Thoracic aorta (tissue), 2 donors: ENCODE data around the gene SWAP70. TPM values are rescaled to one million over a fixed set of nuclear protein-coding genes. Genes with fewer than 3 reads are reported as not detected.

Experiments
- ATAC-seq: fragments of 150-250 bp; one replicate; pipeline ENCODE4 v1.8.0; 2017; ENCODE audit warnings: low read depth; ENCODE audit not compliant: insufficient number of reproducible peaks, low FRiP score
- DNase-seq: peaks from one replicate; pipeline ENCODE4 v3.0.0-alpha.2; 2020; ENCODE audit warnings: low spot score
- H3K27ac ChIP-seq, 2 donors: fragments of 200-600 bp; sonication (generic); 1 replicate in 1 of 2; 2 replicates in 1 of 2; pipeline ENCODE4 v1.5.1; 2016; ENCODE audit warnings: mild to moderate bottlenecking in 2 of 2, moderate library complexity in 2 of 2
- H3K27me3 ChIP-seq: fragments of 200-600 bp; sonication (generic); replicated peaks from 2 replicates; pipeline ENCODE4 v1.6.0; 2016; ENCODE audit warnings: mild to moderate bottlenecking; ENCODE audit not compliant: insufficient read depth
- H3K36me3 ChIP-seq: fragments of 200-600 bp; sonication (generic); one replicate; pipeline ENCODE4 v1.5.1; 2016
- H3K4me1 ChIP-seq, 2 donors: fragments of 200-600 bp; sonication (generic); 1 replicate in 1 of 2; 2 replicates in 1 of 2; pipeline versions ENCODE4 v1.5.1 to v1.6.0; 2016; ENCODE audit warnings: low read depth in 2 of 2, mild to moderate bottlenecking in 1 of 2; ENCODE audit not compliant: control insufficient read depth in 1 of 2
- H3K4me3 ChIP-seq: fragments of 200-600 bp; sonication (generic); 2 replicates; pipeline ENCODE4 v1.5.1; 2016; ENCODE audit warnings: mild to moderate bottlenecking
- H3K9me3 ChIP-seq: fragments of 200-600 bp; sonication (generic); 2 replicates; pipeline ENCODE4 v1.5.1; 2016
- total RNA-seq, 2 donors: library from RNA; depleted of rRNA; stranded (reverse); fragments of >200 nt; gene quantifications; one replicate each; pipeline versions ENCODE4 v1.1.0 to v1.2.3, GENCODE V29; 2016
- TF ChIP-seq, protein P1 (sequence below): fragments of 200-600 bp; sonication (generic); IDR thresholded peaks from one replicate; pipeline ENCODE4 v1.5.1; 2019; ENCODE audit warnings: antibody characterized with exemption

SWAP70 gene
- total RNA-seq, 2 donors from 2014 or later, result 33.4 to 64.6 TPM

GRCh38 chr11:9625728-9626127 lies 38.1 kb upstream of the SWAP70 start:
- ATAC-seq, result no peak
- Histone ChIP-seq H3K36me3 (no peaks in the 10 kb centered on the region), H3K27ac (no peak overlapping the region)

GRCh38 chr11:9626496-9627394 lies 37.1 kb upstream of the SWAP70 start:
- no peak for DNase-seq
- Histone ChIP-seq H3K27ac (no peak overlapping the region), H3K27me3 (no peaks in the 10 kb centered on the region), H3K36me3 (no peaks in the 10 kb centered on the region), H3K4me3 (no peak overlapping the region), H3K9me3 (no peaks in the 10 kb centered on the region), H3K4me1 (peaks cover 0 to 8% of the 10 kb centered on the region in 2 donors)
- TF ChIP-seq, protein P1, sequence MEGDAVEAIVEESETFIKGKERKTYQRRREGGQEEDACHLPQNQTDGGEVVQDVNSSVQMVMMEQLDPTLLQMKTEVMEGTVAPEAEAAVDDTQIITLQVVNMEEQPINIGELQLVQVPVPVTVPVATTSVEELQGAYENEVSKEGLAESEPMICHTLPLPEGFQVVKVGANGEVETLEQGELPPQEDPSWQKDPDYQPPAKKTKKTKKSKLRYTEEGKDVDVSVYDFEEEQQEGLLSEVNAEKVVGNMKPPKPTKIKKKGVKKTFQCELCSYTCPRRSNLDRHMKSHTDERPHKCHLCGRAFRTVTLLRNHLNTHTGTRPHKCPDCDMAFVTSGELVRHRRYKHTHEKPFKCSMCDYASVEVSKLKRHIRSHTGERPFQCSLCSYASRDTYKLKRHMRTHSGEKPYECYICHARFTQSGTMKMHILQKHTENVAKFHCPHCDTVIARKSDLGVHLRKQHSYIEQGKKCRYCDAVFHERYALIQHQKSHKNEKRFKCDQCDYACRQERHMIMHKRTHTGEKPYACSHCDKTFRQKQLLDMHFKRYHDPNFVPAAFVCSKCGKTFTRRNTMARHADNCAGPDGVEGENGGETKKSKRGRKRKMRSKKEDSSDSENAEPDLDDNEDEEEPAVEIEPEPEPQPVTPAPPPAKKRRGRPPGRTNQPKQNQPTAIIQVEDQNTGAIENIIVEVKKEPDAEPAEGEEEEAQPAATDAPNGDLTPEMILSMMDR, result no peak
- ATAC-seq, result no peak

More at GRCh38 chr11:9625728-9626127, 38.1 kb upstream of the SWAP70 start:
- peaks cover 0 to 8% of the 10 kb centered on the region in 2 donors for H3K4me1 ChIP-seq
- H3K4me3 ChIP-seq, result no peak overlapping the region
- no peaks in the 10 kb centered on the region for H3K27me3 ChIP-seq
- H3K9me3 ChIP-seq, result no peaks in the 10 kb centered on the region
- TF ChIP-seq, protein P1, result no peak
- DNase-seq, result no peak

DNA sequence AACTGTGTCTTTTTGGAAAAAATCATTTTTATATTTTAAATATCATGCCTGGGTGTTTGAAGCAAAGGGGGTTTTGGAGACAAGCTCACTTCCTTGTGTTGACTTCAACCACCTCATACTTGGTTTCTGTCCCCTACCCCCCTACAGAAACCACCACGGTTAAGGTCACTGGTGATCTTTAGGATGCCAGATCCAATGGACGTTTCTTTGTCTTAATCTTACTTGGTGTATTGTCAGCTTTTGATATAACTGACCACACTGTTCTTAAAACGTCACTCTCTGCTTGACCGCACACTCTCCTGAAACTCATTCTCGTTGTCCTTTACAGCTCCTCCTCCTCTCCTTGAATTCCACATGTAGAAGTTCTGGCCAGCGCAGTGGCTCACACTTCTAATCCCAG lies 34.8 kb upstream of the SWAP70 start:
- H3K36me3 ChIP-seq, result no peaks in the 10 kb centered on the region
- H3K4me3 ChIP-seq, result no peak overlapping the region
- H3K27ac ChIP-seq, result no peak overlapping the region
- no peak for ATAC-seq
- DNase-seq, result no peak
- H3K27me3 ChIP-seq, result no peaks in the 10 kb centered on the region
- H3K4me1 ChIP-seq, result peaks cover 0 to 8% of the 10 kb centered on the region in 2 donors
- no peaks in the 10 kb centered on the region for H3K9me3 ChIP-seq
- TF ChIP-seq, protein P1, result no peak

GRCh38 chr11:9633679-9634078 lies 30.2 kb upstream of the SWAP70 start:
- DNase-seq, result no peak
- no peaks in the 10 kb centered on the region for H3K27me3 ChIP-seq
- H3K36me3 ChIP-seq, result no peaks in the 10 kb centered on the region
- no peaks in the 10 kb centered on the region for H3K4me1 ChIP-seq
- TF ChIP-seq, protein P1, result no peak
- ATAC-seq, result no peak
- no peak overlapping the region for H3K4me3 ChIP-seq
- H3K9me3 ChIP-seq, result no peaks in the 10 kb centered on the region
- H3K27ac ChIP-seq, result no peak overlapping the region

DNA sequence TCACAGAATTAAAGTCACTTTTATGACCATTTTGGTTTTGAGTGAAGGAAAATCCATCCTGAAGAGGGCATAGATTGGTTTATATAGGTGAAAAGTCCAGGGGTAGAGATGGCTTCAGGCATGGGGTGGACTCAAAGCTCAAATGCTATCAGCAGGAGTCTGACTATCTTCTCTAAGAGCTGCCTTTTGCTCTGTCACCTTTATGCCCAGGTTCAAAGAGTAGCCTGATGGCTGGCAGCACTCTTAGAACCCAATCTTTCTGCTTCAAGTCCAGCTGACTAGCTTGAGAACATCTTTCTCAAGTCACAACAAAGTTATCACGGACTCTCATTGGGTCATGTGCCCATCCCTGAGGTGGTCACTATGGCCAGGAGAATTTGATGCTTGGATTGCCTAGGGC lies 27.2 kb upstream of the SWAP70 start:
- ATAC-seq (no peak), DNase-seq (no peak)
- H3K27me3 ChIP-seq, result no peaks in the 10 kb centered on the region
- no peaks in the 10 kb centered on the region for H3K9me3 ChIP-seq
- no peak overlapping the region for H3K27ac ChIP-seq
- no peaks in the 10 kb centered on the region for H3K4me1 ChIP-seq
- TF ChIP-seq, protein P1, result no peak
- H3K36me3 ChIP-seq, result no peaks in the 10 kb centered on the region
- H3K4me3 ChIP-seq, result no peak overlapping the region
